Endometrium (tissue), 2 donors: ENCODE data around the gene MEGF6.
A peak's percentile ranks its signal among the peaks of the same experiment; 100 is the strongest.
"Not testable (repeated sequence)": the region's sequence is repeated elsewhere in the genome, so short reads cannot be mapped to it uniquely, and the experiment has no call there.

Source experiments
- FAIRE-seq: peaks from 2 replicates; lab custom pipeline; 2012; peaks lifted over from hg19 to GRCh38; lab: Jason Lieb, UNC
- donor health status: control.
- donor health status: control.

MEGF6 gene

DNA sequence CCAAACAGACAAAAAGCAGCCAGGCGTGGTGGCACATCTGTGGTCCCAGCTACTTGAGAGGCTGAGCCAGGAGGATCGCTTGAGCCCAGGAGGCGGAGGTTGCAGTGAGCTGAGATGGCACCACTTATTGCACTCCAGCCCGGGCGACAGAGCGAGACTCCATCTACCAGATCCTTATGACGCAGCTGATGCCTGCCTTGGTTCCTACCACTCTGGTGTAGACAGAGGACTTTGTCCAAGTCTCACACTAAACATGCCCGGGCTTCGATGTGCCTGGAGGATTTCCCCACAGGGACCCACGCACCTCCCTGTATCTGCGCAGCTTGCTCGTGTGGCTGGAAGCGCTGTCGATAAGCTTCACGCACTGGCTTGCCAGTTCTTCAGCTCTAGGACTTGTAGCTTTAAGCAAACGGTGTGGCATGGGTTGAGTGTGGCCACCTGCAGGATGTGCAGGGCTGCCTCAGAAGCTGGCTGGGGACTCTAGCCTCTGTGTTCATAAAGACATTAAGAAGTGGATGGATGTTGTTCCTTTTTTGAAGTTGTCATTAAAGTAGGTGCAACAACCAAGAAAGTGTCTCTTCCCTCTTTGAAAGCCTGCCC is 18.4 kb upstream of the MEGF6 start:
- no peak for FAIRE-seq

DNA sequence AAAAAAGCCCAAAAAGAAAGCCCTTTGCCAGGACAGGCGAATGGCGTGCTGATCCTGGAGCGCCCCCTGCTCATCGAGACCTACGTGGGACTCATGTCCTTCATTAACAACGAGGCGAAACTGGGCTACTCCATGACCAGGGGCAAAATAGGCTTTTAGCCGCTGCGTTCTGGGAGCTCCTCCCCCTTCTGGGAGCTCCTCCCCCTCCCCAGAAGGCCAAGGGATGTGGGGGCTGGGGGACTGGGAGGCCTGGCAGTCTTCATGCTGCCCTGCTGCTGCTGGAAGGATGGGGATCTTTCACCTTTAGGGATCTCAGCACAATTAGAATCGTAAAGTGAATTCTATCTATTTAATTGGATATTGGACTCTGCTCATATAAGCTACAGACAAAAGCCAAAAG is 17.1 kb upstream of the MEGF6 start:
- no peak for FAIRE-seq

DNA sequence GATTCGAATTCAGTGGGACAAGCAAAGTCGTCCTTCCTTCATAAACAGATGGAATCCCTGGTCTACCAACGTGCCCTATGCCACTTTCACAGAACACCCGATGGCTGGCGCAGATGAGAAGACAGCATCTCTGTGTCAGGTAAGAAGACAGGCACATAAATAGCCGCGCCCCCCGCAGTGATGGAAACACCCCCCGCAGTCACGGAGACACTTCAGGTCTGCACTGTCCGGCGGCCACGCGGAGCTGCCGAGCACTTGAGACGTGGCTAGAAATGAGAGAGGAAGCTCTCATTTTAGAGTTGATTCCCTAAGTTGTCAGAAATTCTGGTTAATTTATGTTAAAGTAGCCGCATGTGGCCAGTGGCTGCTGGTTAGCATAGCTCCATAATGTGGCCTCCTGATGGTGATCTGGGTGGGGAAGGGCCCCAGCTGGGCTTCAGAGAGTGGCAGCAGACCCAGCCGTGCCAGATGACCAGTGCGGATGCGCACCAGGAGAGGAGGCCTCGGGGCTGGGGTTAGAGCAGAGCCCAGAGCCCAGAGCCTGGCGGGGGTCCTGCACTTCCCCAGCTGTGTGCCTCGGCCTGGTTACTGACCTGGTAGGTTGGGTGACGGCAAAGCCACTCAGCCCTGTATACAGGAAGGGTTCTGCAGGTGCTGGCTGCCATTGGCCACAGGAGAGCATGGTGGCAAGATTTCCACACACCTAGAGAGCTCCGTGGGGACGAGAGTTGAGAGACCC is 16.4 kb upstream of the MEGF6 start:
- FAIRE-seq: no peak

DNA sequence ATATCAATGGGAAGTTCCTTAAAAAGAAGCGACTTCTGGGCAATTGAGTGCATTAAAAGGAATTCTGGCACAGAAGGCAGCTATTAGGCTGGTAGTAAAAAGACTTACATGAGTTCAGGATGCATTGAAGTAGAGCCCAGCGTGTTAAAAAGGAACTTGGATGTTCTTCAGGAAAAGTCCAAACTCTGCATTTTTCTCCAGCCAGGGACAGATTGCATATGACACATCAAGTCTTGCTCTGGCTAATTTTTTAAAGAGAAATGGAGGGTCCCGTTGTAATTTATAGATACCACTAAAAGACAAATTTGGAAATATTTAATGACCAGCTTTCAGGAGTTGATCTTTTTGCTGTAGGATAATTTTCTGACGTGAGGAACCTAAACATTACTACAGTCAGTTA is 14.7 kb upstream of the MEGF6 start:
- no peak for FAIRE-seq

DNA sequence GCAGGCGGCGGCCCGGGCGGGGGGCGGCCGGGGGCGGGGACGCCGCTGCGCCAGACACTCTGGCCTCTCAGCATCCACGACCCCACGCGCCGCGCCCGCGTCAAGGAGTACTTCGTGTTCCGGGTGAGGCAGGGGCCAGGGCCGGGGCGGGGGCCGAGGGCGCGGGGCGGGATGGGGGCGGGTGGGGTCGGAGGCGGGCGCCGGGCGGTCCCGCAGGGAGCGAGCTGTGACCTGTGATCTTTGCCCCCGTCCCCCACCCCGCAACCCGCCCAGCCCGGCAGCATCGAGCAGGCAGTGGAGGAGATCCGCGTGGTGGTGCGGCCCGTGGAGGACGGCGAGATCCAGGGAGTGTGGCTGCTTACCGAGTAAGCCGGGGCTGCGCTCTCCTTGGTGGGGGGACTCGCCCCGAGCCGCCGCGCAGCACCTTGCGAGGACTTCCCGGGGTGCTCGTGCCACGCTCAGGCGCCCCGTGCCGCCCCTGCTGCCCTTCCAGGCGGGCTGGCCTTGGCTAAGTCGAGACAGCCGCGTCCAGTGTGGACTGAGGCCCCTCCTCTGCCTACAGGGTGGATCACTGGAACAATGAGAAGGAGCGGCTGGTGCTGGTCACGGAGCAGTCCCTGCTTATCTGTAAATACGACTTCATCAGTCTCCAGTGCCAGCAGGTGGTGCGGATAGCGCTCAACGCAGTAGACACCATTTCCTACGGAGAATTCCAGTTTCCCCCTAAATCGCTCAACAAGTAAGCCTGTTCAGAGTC is 14.0 kb upstream of the MEGF6 start:
- no peak for FAIRE-seq

GRCh38 chr1:3624200-3625136 is 13.2 kb upstream of the MEGF6 start, which contains the start of gene TPRG1L:
Gene TPRG1L (plus strand): TSS chr1:3625015. CDS start chr1:3625073, 58 bp downstream.
- FAIRE-seq: peak; percentile 51

DNA sequence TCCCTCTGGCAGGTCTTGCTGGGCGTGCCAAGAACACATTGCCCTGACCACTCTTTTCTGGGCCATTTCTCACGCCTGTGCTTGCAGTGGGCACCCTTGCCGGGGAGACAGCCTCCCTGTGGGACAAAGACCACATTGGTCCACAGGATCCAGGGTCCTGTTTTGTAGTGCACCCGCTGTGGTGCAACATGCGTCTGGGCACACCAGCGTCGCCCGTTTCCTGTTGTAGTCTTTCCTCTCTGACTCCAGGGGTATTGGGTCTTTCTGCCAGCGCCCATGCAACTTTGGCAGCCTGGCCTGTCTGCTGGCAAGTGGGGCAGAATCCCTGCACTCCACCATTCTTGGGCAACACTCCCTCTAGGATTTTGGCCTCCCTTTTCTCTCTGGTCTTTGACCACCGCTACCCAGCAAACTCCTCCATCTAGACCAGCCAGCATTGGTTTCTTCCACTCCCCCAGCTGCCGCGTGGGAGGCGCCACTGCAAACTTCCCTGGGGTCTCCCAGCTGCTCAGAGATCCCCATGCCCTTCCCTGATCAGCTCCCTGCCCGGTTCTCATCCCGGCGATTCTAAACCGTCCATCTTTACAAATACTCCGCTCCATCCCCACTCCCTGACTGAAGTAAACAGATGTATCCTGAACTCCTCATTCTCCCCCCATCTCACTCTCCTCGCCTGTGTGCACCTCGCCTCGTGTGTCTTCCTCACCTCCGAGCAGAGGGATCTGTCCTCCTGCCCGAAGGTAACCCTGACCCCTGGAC is 12.3 kb upstream of the MEGF6 start:
- FAIRE-seq: no peak

DNA sequence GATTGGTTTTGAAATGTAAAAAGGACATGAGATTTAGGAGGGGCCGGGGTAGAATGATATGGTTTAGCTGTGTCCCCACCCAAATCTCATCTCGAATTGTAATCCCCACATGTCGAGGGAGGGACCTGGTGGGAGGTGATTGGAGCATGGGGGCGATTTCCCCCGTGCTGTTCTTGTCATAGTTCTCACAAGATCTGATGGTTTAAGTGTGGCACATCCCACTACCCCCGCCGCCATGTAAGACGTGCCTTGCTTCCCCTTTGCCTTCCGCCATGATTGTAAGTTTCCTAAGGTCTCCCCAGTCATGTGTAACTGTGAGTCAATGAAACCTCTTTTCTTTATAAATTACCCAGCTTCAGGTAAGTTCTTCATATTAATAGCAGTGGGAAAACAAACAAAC is 10.8 kb upstream of the MEGF6 start:
- not testable (repeated sequence) for FAIRE-seq

DNA sequence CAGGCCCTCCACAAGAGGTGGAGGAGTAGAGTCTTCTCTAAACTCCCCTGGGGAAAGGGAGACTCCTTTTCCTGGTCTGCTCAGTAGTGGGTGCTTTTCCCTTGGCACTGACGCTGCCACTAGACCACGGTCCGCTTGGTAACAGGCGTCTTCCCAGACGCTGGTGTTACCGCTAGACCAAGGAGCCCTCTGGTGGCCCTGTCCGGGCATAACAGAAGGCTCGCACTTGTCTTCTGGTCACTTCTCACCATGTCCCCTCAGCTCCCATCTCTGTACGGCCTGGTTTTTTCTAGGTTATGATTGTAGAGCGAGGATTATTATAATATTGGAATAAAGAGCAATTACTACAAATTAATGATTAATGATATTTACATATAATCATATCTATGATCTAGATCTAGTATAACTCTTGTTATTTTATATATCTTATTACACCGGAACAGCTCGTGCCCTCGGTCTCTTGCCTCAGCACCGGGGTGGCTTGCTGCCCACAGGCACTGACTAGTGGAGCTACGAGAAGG is 9.9 kb upstream of the MEGF6 start:
- FAIRE-seq: peak; percentile 80

DNA sequence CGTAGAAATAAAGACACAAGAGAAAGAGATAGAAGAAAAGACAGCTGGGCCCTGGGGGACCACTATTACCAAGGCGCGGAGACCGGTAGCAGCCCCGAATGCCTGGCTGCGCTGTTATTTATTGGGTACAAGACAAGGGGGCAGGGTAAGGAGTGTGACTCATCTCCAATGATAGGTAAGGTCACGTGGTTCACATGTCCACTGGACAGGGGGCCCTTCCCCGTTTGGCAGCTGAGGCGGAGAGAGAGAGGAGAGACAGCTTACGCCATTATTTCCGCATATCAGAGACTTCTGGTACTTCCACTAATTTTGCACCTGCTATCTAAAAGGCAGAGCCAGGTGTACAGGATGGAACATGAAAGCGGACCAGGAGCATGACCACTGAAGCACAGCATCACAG is 9.4 kb upstream of the MEGF6 start:
- no peak for FAIRE-seq

- peak; percentile 12 for FAIRE-seq
Observed at GRCh38 chr1:3618881-3619671, 7.8 kb upstream of the MEGF6 start.

- no peak for FAIRE-seq
Observed at GRCh38 chr1:3618531-3618880, 7.2 kb upstream of the MEGF6 start.

DNA sequence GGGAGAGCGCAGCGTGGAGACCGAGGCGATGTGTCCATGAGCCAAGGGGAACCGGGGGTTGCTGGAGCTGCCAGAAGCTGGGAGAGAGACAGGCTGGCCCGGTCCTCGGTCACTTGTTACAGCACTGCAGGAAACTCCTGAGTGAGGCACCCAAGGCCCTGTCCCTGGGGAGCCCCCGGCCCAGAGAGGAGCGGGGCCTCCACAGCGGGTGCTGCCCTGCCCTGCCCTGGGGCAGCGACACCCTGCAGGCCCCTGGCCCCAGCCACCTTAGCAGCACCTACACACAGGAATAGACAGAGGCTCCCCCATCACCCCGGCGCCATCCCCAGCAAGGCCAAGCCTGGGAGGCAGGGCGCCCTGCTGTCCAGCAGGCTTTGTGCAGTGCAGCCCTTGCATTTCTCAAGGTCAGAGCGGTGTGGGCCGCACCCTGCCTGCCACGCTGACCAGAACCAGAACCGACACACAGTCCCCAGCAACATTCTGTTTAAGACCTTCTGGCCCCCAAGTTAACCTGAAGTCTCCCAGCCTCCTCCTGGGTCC is 6.6 kb upstream of the MEGF6 start:
- FAIRE-seq: no peak

GRCh38 chr1:3616861-3617260 is 5.6 kb upstream of the MEGF6 start:
- FAIRE-seq: no peak

GRCh38 chr1:3614755-3615742 is 3.7 kb upstream of the MEGF6 start:
- no peak for FAIRE-seq

DNA sequence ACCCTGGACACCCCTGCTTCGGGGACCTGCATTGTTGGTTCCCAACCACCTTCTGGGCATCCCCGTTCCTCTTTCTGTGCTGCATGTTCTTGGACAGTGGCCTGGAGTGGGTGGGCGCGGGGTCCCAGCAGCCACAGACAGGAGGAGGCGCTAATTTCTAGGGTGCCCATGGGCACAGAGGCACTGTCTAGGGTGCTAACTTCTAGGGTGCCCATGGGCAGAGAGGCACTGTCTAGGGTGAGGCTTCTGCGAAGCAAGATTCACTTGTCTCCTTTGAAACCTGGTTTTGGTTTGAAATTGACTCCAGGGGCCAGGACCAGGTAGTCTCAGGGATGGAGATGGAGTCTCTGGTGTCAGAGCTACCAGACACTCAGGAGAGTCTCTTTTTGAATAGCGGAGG is 815 bp upstream of the MEGF6 start:
- no peak for FAIRE-seq

DNA sequence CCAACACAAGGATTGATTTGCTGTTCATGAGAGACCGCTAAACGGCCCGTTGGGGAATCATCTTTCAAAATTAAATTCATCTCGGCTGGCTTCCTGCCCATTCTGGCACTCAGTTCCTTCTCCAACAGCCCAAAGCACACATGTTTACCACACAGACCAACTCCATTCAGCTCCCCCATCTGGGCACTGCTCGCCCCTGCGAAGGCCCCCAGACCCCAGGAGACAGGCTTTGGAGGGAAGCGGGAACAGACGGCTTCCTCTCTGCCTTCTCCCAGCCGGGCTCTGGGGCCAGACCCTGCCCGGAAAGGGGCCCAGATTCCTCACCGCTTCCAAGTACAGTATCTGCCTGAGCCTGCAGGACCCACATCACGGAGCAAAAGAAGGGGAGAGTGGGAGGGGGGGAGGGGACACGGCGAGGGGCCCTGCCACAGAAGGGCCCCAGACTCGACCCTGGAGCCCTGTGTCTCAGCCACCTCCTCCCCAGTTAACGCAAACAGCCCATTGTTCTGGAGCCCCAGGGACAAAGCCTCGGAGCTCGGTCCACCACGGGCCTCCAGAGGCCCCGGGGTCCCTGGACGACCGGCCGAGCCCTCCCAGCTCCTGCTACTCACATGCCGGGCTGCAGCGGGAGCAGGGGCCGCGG is 660 bp downstream of the MEGF6 start:
- FAIRE-seq: no peak

DNA sequence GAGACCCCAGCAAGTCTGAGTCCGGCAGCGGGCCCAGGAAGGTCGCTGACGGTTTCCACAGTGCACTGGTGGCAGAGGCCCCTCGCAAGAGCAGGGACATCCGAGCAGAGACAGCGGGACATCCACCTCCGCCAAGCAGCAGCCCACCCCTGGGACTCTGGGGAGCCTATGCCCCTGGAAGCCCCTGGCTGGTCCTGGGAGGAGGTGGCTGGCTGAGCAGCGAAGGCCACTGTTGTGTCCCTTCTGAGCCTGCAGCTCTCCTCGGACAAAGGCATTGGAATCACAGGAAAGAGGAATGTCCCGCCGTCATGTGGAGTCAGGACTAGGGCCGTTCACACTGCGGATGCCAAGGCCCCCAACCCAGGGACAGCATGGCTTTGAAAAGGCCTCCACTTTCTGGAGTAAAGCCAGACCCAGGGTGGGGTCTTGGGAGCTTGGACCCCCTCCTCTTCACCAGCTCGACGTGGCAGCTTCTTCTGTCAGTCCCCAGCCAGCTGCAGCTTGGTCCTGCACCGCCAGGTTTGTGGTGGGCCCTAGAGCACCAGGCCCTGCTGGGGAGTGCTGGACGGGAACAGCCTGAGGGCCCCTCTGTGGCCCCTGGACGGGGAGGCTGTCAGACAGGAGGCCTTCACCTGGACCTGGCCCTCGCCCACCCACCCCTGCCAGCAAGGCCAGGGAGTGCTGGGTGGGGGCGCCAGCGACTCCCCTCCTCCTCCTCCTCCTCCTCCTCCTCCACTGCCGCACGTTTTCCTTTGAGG is 1.4 kb downstream of the MEGF6 start:
- FAIRE-seq: no peak
